Nephron progenitor cell (in vitro differentiated cells): ENCODE measurements around the gene SEL1L.
A peak's percentile ranks its signal among the peaks of the same experiment; 100 is the strongest.

Experiments used
- DNase-seq: peaks from one replicate; pipeline ENCODE4 v3.0.0; 2021
- H3K27ac Mint-ChIP-seq: 2 replicates; pipeline ENCODE4 v1.8.0; 2021; ENCODE audit warnings: mild to moderate bottlenecking, moderate library complexity, mixed read lengths
- H3K27me3 Mint-ChIP-seq: 2 replicates; pipeline ENCODE4 v1.8.0; 2021; ENCODE audit warnings: mild to moderate bottlenecking, low read depth, mixed read lengths; ENCODE audit not compliant: poor library complexity
- H3K36me3 Mint-ChIP-seq: 2 replicates; pipeline ENCODE4 v1.8.0; 2021; ENCODE audit warnings: low read depth, mixed read lengths
- H3K4me1 Mint-ChIP-seq: 2 replicates; pipeline ENCODE4 v1.8.0; 2021; ENCODE audit warnings: mixed read lengths
- H3K4me3 Mint-ChIP-seq: 2 replicates; pipeline ENCODE4 v1.8.0; 2021; ENCODE audit warnings: mild to moderate bottlenecking, moderate library complexity, mixed read lengths
- H3K9me3 Mint-ChIP-seq: 2 replicates; pipeline ENCODE4 v1.8.0; 2021; ENCODE audit warnings: mild to moderate bottlenecking, moderate library complexity, mixed read lengths
- TF ChIP-seq, protein P1 (sequence below): fragments of 200-600 bp; sonication (generic); IDR thresholded peaks from 2 replicates; pipeline ENCODE4 v1.5.0; 2021; ENCODE audit warnings: antibody characterized with exemption

Gene SEL1L

GRCh38 chr14:81478446-81478845, 55.2 kb downstream of the SEL1L start:
- TF ChIP-seq, protein P1, sequence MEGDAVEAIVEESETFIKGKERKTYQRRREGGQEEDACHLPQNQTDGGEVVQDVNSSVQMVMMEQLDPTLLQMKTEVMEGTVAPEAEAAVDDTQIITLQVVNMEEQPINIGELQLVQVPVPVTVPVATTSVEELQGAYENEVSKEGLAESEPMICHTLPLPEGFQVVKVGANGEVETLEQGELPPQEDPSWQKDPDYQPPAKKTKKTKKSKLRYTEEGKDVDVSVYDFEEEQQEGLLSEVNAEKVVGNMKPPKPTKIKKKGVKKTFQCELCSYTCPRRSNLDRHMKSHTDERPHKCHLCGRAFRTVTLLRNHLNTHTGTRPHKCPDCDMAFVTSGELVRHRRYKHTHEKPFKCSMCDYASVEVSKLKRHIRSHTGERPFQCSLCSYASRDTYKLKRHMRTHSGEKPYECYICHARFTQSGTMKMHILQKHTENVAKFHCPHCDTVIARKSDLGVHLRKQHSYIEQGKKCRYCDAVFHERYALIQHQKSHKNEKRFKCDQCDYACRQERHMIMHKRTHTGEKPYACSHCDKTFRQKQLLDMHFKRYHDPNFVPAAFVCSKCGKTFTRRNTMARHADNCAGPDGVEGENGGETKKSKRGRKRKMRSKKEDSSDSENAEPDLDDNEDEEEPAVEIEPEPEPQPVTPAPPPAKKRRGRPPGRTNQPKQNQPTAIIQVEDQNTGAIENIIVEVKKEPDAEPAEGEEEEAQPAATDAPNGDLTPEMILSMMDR, result no peak
- Mint-ChIP-seq H3K27ac (no peak overlapping the region), H3K4me1 (no peaks in the 10 kb centered on the region), H3K27me3 (no peaks in the 10 kb centered on the region), H3K4me3 (no peak overlapping the region), H3K36me3 (peaks cover 39% of the 10 kb centered on the region), H3K9me3 (no peaks in the 10 kb centered on the region)
- no peak for DNase-seq

GRCh38 chr14:81476816-81477215, 56.8 kb downstream of the SEL1L start:
- H3K27ac Mint-ChIP-seq, result peak overlapping the region; percentile 7
- TF ChIP-seq, protein P1, result no peak
- H3K27me3 Mint-ChIP-seq, result no peaks in the 10 kb centered on the region
- no peak for DNase-seq
- peaks cover 4% of the 10 kb centered on the region for H3K4me1 Mint-ChIP-seq
- no peak overlapping the region for H3K4me3 Mint-ChIP-seq
- no peaks in the 10 kb centered on the region for H3K9me3 Mint-ChIP-seq
- H3K36me3 Mint-ChIP-seq, result peaks cover 39% of the 10 kb centered on the region

DNA sequence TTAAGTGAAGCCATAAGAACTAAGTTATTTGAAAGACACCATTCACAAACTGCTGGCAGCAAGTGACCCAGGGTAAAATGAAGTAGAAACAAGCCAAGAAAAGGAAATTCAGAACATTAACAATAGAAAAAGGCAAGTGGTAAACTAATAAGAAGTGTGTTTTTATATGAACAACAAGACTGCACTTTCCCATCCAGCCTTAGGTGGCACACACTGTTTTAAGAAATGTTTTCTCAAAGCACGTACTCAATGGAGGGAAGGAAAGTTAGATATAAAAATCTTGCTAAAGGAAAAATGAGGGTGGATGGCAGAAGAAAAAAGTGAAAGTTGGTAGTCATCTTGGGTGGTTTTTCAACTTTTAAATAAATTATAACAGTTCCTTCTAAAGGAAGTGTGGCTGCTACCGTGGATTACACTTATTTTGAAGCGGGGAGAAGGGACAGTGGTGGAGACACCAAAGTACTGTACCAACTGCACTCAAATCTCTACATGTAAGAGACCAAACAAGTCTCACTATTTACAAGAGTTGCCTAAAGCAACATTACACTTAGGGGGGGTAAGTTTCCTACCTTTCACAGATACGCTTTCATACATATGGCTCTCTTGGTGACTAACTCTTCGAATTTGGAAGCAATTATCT, 58.8 kb downstream of the SEL1L start:
- peaks cover 27% of the 10 kb centered on the region for H3K36me3 Mint-ChIP-seq
- TF ChIP-seq, protein P1, result no peak
- DNase-seq, result no peak
- peaks cover 4% of the 10 kb centered on the region for H3K4me1 Mint-ChIP-seq
- no peaks in the 10 kb centered on the region for H3K9me3 Mint-ChIP-seq
- H3K27ac Mint-ChIP-seq, result peak overlapping the region; percentile 27
- H3K27me3 Mint-ChIP-seq, result no peaks in the 10 kb centered on the region
- no peak overlapping the region for H3K4me3 Mint-ChIP-seq

DNA sequence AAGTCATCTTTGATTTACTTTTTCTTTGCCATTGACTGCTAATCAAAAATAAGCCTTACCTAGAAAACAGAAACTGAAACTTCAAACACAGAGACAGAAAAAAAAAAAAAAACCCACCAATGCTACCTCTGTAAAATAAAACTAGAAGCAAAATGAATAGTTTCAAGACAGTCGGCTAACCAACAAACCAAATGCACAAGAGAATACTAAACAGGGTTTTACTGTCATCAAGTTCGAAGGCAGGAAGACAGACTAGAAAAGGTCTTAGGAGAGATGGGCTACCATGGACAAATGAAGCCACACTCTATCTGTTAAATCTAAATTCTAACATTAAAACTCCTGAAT, 59.5 kb downstream of the SEL1L start:
- DNase-seq, result no peak
- Mint-ChIP-seq H3K27me3 (no peaks in the 10 kb centered on the region), H3K4me3 (no peak overlapping the region), H3K27ac (peak overlapping the region; percentile 53), H3K4me1 (peaks cover 4% of the 10 kb centered on the region), H3K9me3 (no peaks in the 10 kb centered on the region), H3K36me3 (peaks cover 20% of the 10 kb centered on the region)
- TF ChIP-seq, protein P1, result no peak

DNA sequence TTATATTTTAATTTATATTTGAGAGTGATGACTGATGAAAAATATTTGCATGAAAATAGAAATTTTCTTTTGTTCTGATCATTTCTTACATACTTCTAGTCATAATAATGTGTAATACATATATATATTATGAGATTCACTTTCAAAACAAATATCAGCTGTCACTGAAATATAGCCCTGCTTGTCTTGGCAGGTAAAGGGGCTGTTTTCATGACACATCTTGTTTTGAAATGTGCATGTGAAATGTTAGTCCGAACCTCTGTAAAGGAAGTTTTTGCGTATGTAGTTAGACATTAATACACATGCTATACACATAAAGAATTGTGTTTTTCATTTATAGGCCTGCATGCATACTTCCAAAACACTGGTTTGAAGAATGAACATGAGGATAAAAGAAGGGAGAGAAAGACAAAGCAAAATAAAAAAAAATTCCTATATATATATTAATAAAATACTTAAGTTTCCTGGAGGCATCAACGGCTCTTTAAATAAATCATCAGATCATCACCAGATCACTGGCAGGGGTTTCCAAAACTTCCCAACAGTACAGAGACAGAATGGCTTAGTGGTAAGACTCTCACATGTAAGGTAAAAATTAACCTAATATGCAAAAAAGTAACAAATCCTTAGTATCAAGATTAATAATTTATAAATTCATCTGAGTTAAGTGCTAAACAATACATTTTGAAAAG, 60.1 kb downstream of the SEL1L start:
- TF ChIP-seq, protein P1, result no peak
- Mint-ChIP-seq H3K27ac (no peak overlapping the region), H3K36me3 (peaks cover 15% of the 10 kb centered on the region), H3K4me3 (no peak overlapping the region), H3K4me1 (peaks cover 4% of the 10 kb centered on the region), H3K27me3 (no peaks in the 10 kb centered on the region), H3K9me3 (no peaks in the 10 kb centered on the region)
- no peak for DNase-seq
